MCF 10A (cell line): Measurements from ENCODE around the gene PLEKHF1. TPM values are rescaled to one million over a fixed set of nuclear protein-coding genes. Genes with fewer than 3 reads are reported as not detected.
"Not testable (repeated sequence)": the region's sequence is repeated elsewhere in the genome, so short reads cannot be mapped to it uniquely, and the experiment has no call there.

Experiments
- BruUV-seq: library from RNA; stranded (reverse); fragments of 400-500 nt; replicated peaks from 2 replicates; lab custom pipeline; 2021; lab: Mats Ljungman, UMichigan
- CTCF ChIA-PET: fragments of 300-600 bp; sonication (Branson Sonifier 250); formaldehyde crosslinking; extraction: SDS; loops from one replicate; lab custom pipeline; 2021; ENCODE audit warnings: antibody characterized with exemption, inconsistent platforms; lab: Yijun Ruan, JAX
- POLR2A ChIA-PET: fragments of 300-600, 350-650 bp; sonication (Branson Sonifier 250); formaldehyde crosslinking; extraction: SDS; loops from one replicate; lab custom pipeline; 2020; ENCODE audit warnings: antibody characterized with exemption, inconsistent platforms; lab: Yijun Ruan, JAX
- DNase-seq: peaks from one replicate; pipeline ENCODE4 v3.0.0-alpha.2; 2018; ENCODE audit not compliant: unreplicated experiment
- H3K27ac Mint-ChIP-seq: one replicate; pipeline ENCODE4 v1.8.0; 2022; ENCODE audit warnings: mild to moderate bottlenecking, low read depth, mixed read lengths; ENCODE audit not compliant: unreplicated experiment
- H3K27me3 Mint-ChIP-seq: one replicate; pipeline ENCODE4 v1.8.0; 2022; ENCODE audit warnings: mixed read lengths; ENCODE audit not compliant: insufficient read depth, unreplicated experiment
- H3K36me3 Mint-ChIP-seq: one replicate; pipeline ENCODE4 v1.8.0; 2022; ENCODE audit warnings: mild to moderate bottlenecking, moderate library complexity, mixed read lengths; ENCODE audit not compliant: insufficient read depth, unreplicated experiment
- H3K4me1 Mint-ChIP-seq: one replicate; pipeline ENCODE4 v1.8.0; 2022; ENCODE audit warnings: mixed read lengths; ENCODE audit not compliant: insufficient read depth, unreplicated experiment
- H3K4me3 Mint-ChIP-seq: one replicate; pipeline ENCODE4 v1.8.0; 2022; ENCODE audit warnings: mild to moderate bottlenecking, moderate library complexity, mixed read lengths; ENCODE audit not compliant: unreplicated experiment
- H3K9me3 Mint-ChIP-seq: one replicate; pipeline ENCODE4 v1.8.0; 2022; ENCODE audit warnings: mixed read lengths; ENCODE audit not compliant: unreplicated experiment
- intact Hi-C: fragments of 100-400 bp; cut with micrococcal nuclease; formaldehyde crosslinking; loops from 2 replicates; pipeline ENCODE4 v1.14.1; 2022
- total RNA-seq: library from RNA; stranded (reverse); gene quantifications from 2 replicates; pipeline ENCODE4 v1.2.3, GENCODE V29; 2022
- TF ChIP-seq, protein P1 (sequence below): fragments of 200-600 bp; IDR thresholded peaks from one replicate; pipeline ENCODE4 v1.8.0; 2022; ENCODE audit warnings: antibody characterized with exemption, mild to moderate bottlenecking; ENCODE audit not compliant: unreplicated experiment

Gene PLEKHF1
- total RNA-seq, 1 experiment from 2014 or later, result 2.9 TPM

DNA sequence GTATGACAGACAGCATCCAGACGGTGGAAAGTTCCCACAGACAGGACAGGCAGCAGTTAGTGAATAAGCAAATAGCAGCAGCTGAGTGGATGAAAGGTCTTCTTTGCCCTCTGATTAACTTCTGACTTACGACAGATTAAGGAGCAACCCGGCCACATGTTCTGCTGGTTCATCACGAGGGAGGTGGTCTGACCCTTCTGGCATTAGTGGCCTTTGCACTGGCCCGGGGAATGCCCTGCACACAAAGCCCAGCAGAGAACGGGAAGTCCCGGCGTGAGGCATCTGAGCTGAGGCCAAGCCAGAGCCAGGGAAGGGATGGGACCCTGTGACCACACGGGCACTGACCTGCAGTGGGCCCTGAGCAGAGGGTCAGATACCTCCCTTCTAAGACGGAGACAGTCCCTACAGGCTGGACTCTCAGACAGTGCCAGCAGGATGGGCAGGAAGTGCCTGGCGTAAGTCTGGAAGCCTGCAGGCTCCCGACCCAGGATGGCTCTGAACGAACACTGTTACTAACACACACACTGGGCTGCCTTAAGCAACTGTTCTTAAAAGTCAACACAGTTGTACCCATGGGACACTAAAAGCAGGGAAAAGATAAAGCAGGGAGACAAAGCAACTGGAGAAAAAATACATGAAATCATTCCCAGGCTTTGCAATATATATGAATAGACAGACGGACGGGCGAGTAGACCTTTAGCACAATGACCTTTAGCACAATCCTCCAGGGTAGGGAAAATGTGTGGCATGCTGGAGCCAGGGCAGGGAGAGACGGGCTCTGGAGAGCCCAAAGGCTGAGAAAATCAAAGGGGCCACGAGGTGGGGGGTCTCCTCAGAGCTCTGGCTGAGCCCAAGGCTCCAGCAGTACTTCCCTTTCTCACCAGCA, 43.5 kb downstream of the PLEKHF1 start:
- Mint-ChIP-seq H3K27ac (no peak overlapping the region), H3K27me3 (no peaks in the 10 kb centered on the region), H3K4me1 (peaks cover 2% of the 10 kb centered on the region), H3K4me3 (no peak overlapping the region), H3K36me3 (peaks cover 43% of the 10 kb centered on the region), H3K9me3 (no peaks in the 10 kb centered on the region)
- ChIA-PET CTCF (interaction anchor here (0.9 to 12.1 kb wide), 2 partner anchors 98 to 100 kb away, joined by 5 to 398 read pairs; partner anchors contain the start of gene POP4), POLR2A (no interaction called here)
- BruUV-seq, result no TSS peak
- intact Hi-C loops, result no loop called here
- TF ChIP-seq, protein P1, sequence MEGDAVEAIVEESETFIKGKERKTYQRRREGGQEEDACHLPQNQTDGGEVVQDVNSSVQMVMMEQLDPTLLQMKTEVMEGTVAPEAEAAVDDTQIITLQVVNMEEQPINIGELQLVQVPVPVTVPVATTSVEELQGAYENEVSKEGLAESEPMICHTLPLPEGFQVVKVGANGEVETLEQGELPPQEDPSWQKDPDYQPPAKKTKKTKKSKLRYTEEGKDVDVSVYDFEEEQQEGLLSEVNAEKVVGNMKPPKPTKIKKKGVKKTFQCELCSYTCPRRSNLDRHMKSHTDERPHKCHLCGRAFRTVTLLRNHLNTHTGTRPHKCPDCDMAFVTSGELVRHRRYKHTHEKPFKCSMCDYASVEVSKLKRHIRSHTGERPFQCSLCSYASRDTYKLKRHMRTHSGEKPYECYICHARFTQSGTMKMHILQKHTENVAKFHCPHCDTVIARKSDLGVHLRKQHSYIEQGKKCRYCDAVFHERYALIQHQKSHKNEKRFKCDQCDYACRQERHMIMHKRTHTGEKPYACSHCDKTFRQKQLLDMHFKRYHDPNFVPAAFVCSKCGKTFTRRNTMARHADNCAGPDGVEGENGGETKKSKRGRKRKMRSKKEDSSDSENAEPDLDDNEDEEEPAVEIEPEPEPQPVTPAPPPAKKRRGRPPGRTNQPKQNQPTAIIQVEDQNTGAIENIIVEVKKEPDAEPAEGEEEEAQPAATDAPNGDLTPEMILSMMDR, result no peak
- no peak for DNase-seq

DNA sequence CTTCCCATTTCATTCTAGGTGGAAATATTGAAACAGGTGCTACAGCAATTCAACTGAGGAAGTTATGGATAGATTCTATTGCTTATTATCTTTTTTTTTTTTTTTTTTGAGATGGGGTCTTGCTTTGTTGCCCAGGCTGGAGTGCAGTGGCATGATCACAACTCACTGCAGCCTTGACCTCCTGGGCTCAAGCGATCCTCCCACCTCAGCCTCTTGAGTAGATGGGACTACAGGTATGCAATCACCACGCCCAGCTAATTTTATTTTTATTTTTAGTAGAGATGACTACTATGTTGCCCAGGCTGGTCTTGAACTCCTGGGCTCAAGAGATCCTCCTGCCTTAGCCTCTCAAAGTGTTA, 44.2 kb downstream of the PLEKHF1 start:
- intact Hi-C loops, POLR2A ChIA-PET, BruUV-seq, H3K4me1 Mint-ChIP-seq, DNase-seq, H3K27ac Mint-ChIP-seq, H3K9me3 Mint-ChIP-seq, H3K27me3 Mint-ChIP-seq, H3K4me3 Mint-ChIP-seq: not testable (repeated sequence)
- peaks cover 38% of the 10 kb centered on the region for H3K36me3 Mint-ChIP-seq
- CTCF ChIA-PET, result interaction anchor here (0.7 to 12.1 kb wide), 2 partner anchors 100 to 1306 kb away, joined by 3 to 398 read pairs; partner anchors contain the start of gene POP4

DNA sequence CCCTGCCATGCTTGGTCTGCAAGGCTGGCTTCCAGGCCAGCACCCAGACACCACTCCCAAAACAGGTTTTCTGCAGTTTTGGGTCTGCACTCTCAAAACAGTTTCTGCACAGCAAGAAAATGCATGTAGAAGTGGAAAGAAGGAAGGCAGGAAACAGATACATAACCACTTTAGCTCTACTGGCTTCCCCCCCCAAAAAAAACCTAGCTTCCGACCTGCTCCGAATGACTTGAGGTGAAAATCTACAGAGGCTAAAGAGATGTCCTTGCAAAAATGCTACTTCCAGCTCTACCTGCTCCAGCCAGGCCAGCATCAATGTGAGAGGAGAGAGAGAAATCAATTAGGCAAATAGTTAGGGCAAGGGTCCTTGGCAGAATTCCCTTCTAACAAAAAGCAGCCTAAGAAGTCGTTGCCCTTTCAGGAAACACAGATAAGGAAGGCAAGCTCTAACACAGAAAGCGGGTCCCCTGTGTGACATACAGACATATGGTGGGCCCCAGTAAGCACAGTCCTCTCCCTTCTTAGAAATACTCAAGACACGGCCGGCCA, 46.4 kb downstream of the PLEKHF1 start:
- TF ChIP-seq, protein P1, result no peak
- no peak overlapping the region for H3K27ac Mint-ChIP-seq
- DNase-seq, result no peak
- H3K36me3 Mint-ChIP-seq, result peaks cover 20% of the 10 kb centered on the region
- peaks cover 16% of the 10 kb centered on the region for H3K4me1 Mint-ChIP-seq
- H3K9me3 Mint-ChIP-seq, result no peaks in the 10 kb centered on the region
- CTCF ChIA-PET, result interaction anchor here (0.7 to 12.1 kb wide), 5 partner anchors 18 to 102 kb away, joined by 3 to 398 read pairs (median 4); partner anchors contain the start of gene POP4
- POLR2A ChIA-PET, result no interaction called here
- intact Hi-C loops, result loop anchor here (10.0 kb wide), 1 partner anchor 497 kb away; the partner anchor contains the start of gene UQCRFS1
- no TSS peak for BruUV-seq
- H3K4me3 Mint-ChIP-seq, result no peak overlapping the region
- H3K27me3 Mint-ChIP-seq, result no peaks in the 10 kb centered on the region

DNA sequence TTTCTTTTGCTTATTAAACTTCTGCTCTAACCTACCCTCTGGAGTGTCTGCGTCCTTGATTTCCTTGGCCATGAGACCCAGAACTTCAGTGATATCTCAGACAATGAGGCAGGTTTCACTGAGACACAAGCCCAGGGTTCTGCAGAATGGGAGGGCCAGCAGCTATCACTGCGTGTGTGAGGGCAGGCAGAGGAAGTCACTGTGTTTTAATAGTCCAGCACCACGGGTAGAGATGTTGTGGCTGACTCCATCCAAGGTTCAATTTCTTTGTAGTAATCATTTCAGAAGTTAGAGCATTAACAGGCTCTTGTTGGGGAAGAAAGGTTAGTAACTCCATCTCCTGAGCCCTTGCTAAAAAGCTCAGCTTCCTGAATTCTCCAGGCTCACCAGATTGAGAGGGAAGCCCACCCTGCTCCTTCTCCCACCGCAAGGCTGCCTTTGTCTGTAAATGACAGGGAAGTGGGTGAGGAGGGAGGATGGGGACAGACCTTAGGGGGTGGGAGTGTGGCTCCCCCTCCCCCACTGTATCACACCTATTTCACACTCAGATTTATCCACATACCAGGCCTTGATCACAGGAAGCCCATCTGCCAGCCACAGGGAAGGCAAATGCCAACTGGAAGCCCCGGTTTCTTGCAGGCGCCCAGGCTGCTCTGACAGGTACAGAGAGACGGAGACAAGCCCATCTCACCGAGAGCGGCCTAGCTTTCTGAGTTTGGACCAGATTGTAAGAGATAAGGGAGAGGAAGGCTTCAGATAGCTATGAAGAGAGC, 47.7 kb downstream of the PLEKHF1 start:
- intact Hi-C loops, result loop anchor here (10.0 kb wide), 1 partner anchor 498 kb away; the partner anchor contains the start of gene UQCRFS1
- DNase-seq, result no peak
- Mint-ChIP-seq H3K9me3 (no peaks in the 10 kb centered on the region), H3K27ac (peak overlapping the region; percentile 97), H3K27me3 (no peaks in the 10 kb centered on the region), H3K4me3 (peak overlapping the region; percentile 87), H3K36me3 (peaks cover 9% of the 10 kb centered on the region), H3K4me1 (peaks cover 16% of the 10 kb centered on the region)
- TF ChIP-seq, protein P1, result no peak
- POLR2A ChIA-PET, result interaction anchor here (1.6 to 4.9 kb wide), 2 partner anchors 104 to 229 kb away, joined by 7 to 126 read pairs; partner anchors contain the start of genes POP4 and URI1
- BruUV-seq, result no TSS peak
- CTCF ChIA-PET, result interaction anchor here (0.5 to 12.1 kb wide), 5 partner anchors 18 to 104 kb away, joined by 3 to 398 read pairs (median 5); partner anchors contain the start of gene POP4
